T-helper 17 cell (primary cell): ENCODE results near the gene RBFOX2. TPM values are rescaled to one million over a fixed set of nuclear protein-coding genes. Genes with fewer than 3 reads are reported as not detected.

Source experiments
- ATAC-seq: fragments of 150-1000 bp; cut with Tn5 transposase; 2 replicates; pipeline ENCODE4 v1.10.0; 2021; ENCODE audit warnings: mild to moderate bottlenecking, moderate library complexity
- DNase-seq, 3 donors: peaks; one replicate each; pipeline versions ENCODE4 v3.0.0 to v3.0.0-alpha.2; 2020 to 2021
- H3K9me3 ChIP-seq: one replicate; pipeline ENCODE4 v1.7.0; 2013; ENCODE audit warnings: low read length, mild to moderate bottlenecking; ENCODE audit not compliant: control insufficient read depth, poor library complexity, severe bottlenecking
- H3K27ac Mint-ChIP-seq: one replicate; pipeline ENCODE4 v1.8.0; 2022; ENCODE audit warnings: mild to moderate bottlenecking, moderate library complexity, mixed read lengths
- H3K27me3 Mint-ChIP-seq: one replicate; pipeline ENCODE4 v1.8.0; 2022; ENCODE audit warnings: mixed read lengths
- H3K36me3 Mint-ChIP-seq: one replicate; pipeline ENCODE4 v1.8.0; 2022; ENCODE audit warnings: low read depth, mixed read lengths
- H3K4me1 Mint-ChIP-seq: one replicate; pipeline ENCODE4 v1.8.0; 2022; ENCODE audit warnings: mild to moderate bottlenecking, mixed read lengths
- H3K4me3 Mint-ChIP-seq: one replicate; pipeline ENCODE4 v1.8.0; 2022; ENCODE audit warnings: mild to moderate bottlenecking, moderate library complexity, mixed read lengths
- total RNA-seq, 4 donors: library from RNA in 2 of 4; stranded (reverse) in 2 of 4; gene quantifications; one replicate each; pipeline ENCODE4 v1.2.3 and lab custom pipeline; 2022 to 2026

The RBFOX2 gene
- total RNA-seq, 2 donors from 2014 or later, result 0.23 to 0.97 TPM

GRCh38 chr22:35972559-35972958, 56.1 kb downstream of the RBFOX2 start:
- H3K36me3 Mint-ChIP-seq, result peaks cover 5% of the 10 kb centered on the region
- no peak overlapping the region for H3K4me3 Mint-ChIP-seq
- H3K4me1 Mint-ChIP-seq, result peaks cover 5% of the 10 kb centered on the region
- H3K27ac Mint-ChIP-seq, result no peak overlapping the region
- no peak for DNase-seq
- no peak for ATAC-seq
- H3K27me3 Mint-ChIP-seq, result peaks cover 39% of the 10 kb centered on the region
- no peaks in the 10 kb centered on the region for H3K9me3 ChIP-seq

GRCh38 chr22:35971456-35972119, 57.0 kb downstream of the RBFOX2 start:
- H3K27me3 Mint-ChIP-seq, result peaks cover 36% of the 10 kb centered on the region
- H3K9me3 ChIP-seq, result no peaks in the 10 kb centered on the region
- no peak overlapping the region for H3K27ac Mint-ChIP-seq
- DNase-seq, result no peak
- no peak overlapping the region for H3K4me3 Mint-ChIP-seq
- ATAC-seq, result no peak
- H3K36me3 Mint-ChIP-seq, result peaks cover 5% of the 10 kb centered on the region
- peaks cover 5% of the 10 kb centered on the region for H3K4me1 Mint-ChIP-seq

- Mint-ChIP-seq H3K4me3 (no peak overlapping the region), H3K36me3 (peaks cover 5% of the 10 kb centered on the region), H3K27ac (no peak overlapping the region), H3K4me1 (peaks cover 5% of the 10 kb centered on the region), H3K27me3 (peaks cover 30% of the 10 kb centered on the region)
- no peak for ATAC-seq
- no peaks in the 10 kb centered on the region for H3K9me3 ChIP-seq
- DNase-seq, result no peak
Measured at GRCh38 chr22:35970616-35971455, 57.8 kb downstream of the RBFOX2 start.

- no peaks in the 10 kb centered on the region for H3K9me3 ChIP-seq
- peaks cover 27% of the 10 kb centered on the region for H3K27me3 Mint-ChIP-seq
- peaks cover 3% of the 10 kb centered on the region for H3K4me1 Mint-ChIP-seq
- DNase-seq, result no peak
- no peak overlapping the region for H3K27ac Mint-ChIP-seq
- no peak overlapping the region for H3K4me3 Mint-ChIP-seq
- no peak for ATAC-seq
- peaks cover 2% of the 10 kb centered on the region for H3K36me3 Mint-ChIP-seq
Measured at GRCh38 chr22:35967046-35967397, 61.6 kb downstream of the RBFOX2 start.

GRCh38 chr22:35966314-35967045, 62.1 kb downstream of the RBFOX2 start:
- DNase-seq (no peak), ATAC-seq (no peak)
- no peaks in the 10 kb centered on the region for H3K36me3 Mint-ChIP-seq
- H3K4me3 Mint-ChIP-seq, result no peak overlapping the region
- H3K27me3 Mint-ChIP-seq, result peaks cover 22% of the 10 kb centered on the region
- no peak overlapping the region for H3K27ac Mint-ChIP-seq
- no peaks in the 10 kb centered on the region for H3K9me3 ChIP-seq
- H3K4me1 Mint-ChIP-seq, result no peaks in the 10 kb centered on the region

- H3K9me3 ChIP-seq, result no peaks in the 10 kb centered on the region
- Mint-ChIP-seq H3K36me3 (no peaks in the 10 kb centered on the region), H3K4me1 (no peaks in the 10 kb centered on the region), H3K4me3 (no peak overlapping the region), H3K27me3 (peaks cover 19% of the 10 kb centered on the region), H3K27ac (no peak overlapping the region)
- DNase-seq (no peak), ATAC-seq (no peak)
Measured at GRCh38 chr22:35963237-35963810, 65.3 kb downstream of the RBFOX2 start.

GRCh38 chr22:35961480-35962295, 66.9 kb downstream of the RBFOX2 start:
- no peaks in the 10 kb centered on the region for H3K9me3 ChIP-seq
- H3K4me3 Mint-ChIP-seq, result no peak overlapping the region
- H3K27ac Mint-ChIP-seq, result no peak overlapping the region
- ATAC-seq (no peak), DNase-seq (no peak)
- peaks cover 9% of the 10 kb centered on the region for H3K27me3 Mint-ChIP-seq
- H3K4me1 Mint-ChIP-seq, result no peaks in the 10 kb centered on the region
- no peaks in the 10 kb centered on the region for H3K36me3 Mint-ChIP-seq

GRCh38 chr22:35960854-35961253, 67.8 kb downstream of the RBFOX2 start:
- no peaks in the 10 kb centered on the region for H3K9me3 ChIP-seq
- no peak overlapping the region for H3K4me3 Mint-ChIP-seq

GRCh38 chr22:35959121-35959800, 69.4 kb downstream of the RBFOX2 start:
- H3K4me3 Mint-ChIP-seq, result no peak overlapping the region
- ATAC-seq (no peak), DNase-seq (no peak)
- no peaks in the 10 kb centered on the region for H3K4me1 Mint-ChIP-seq
- H3K36me3 Mint-ChIP-seq, result no peaks in the 10 kb centered on the region
- no peak overlapping the region for H3K27ac Mint-ChIP-seq
- peaks cover 9% of the 10 kb centered on the region for H3K27me3 Mint-ChIP-seq
- H3K9me3 ChIP-seq, result no peaks in the 10 kb centered on the region

More at GRCh38 chr22:35960854-35961253, 67.8 kb downstream of the RBFOX2 start:
- ATAC-seq, result no peak
- no peaks in the 10 kb centered on the region for H3K4me1 Mint-ChIP-seq
- DNase-seq, result no peak
- no peak overlapping the region for H3K27ac Mint-ChIP-seq
- H3K27me3 Mint-ChIP-seq, result peaks cover 9% of the 10 kb centered on the region
- H3K36me3 Mint-ChIP-seq, result no peaks in the 10 kb centered on the region

- Mint-ChIP-seq H3K4me1 (no peaks in the 10 kb centered on the region), H3K4me3 (no peak overlapping the region), H3K36me3 (no peaks in the 10 kb centered on the region), H3K27me3 (peaks cover 9% of the 10 kb centered on the region), H3K27ac (no peak overlapping the region)
- no peaks in the 10 kb centered on the region for H3K9me3 ChIP-seq
- ATAC-seq (no peak), DNase-seq (no peak)
Measured at GRCh38 chr22:35958334-35958733, 70.3 kb downstream of the RBFOX2 start.

- no peaks in the 10 kb centered on the region for H3K9me3 ChIP-seq
- ATAC-seq (no peak), DNase-seq (no peak)
- no peak overlapping the region for H3K4me3 Mint-ChIP-seq
- H3K27me3 Mint-ChIP-seq, result peaks cover 5% of the 10 kb centered on the region
- H3K27ac Mint-ChIP-seq, result no peak overlapping the region
- no peaks in the 10 kb centered on the region for H3K4me1 Mint-ChIP-seq
- H3K36me3 Mint-ChIP-seq, result no peaks in the 10 kb centered on the region
Measured at GRCh38 chr22:35957589-35957988, 71.0 kb downstream of the RBFOX2 start.

GRCh38 chr22:35956850-35957249, 71.8 kb downstream of the RBFOX2 start:
- Mint-ChIP-seq H3K4me1 (no peaks in the 10 kb centered on the region), H3K36me3 (no peaks in the 10 kb centered on the region), H3K4me3 (no peak overlapping the region), H3K27me3 (peaks cover 4% of the 10 kb centered on the region), H3K27ac (no peak overlapping the region)
- DNase-seq, result no peak
- H3K9me3 ChIP-seq, result no peaks in the 10 kb centered on the region
- no peak for ATAC-seq
